SK-N-SH (cell line): Measurements from ENCODE around the gene GYS2. TPM values are rescaled to one million over a fixed set of nuclear protein-coding genes. Genes with fewer than 3 reads are reported as not detected.

Experiments
- CTCF ChIA-PET: fragments of 300-600, 350-600 bp; formaldehyde crosslinking; extraction: SDS; loops from one replicate; lab custom pipeline; 2021; lab: Yijun Ruan, JAX
- POLR2A ChIA-PET: fragments of 350-600 bp; sonication (Branson Sonifier 250); formaldehyde crosslinking; extraction: SDS; loops from one replicate; lab custom pipeline; 2020; ENCODE audit warnings: antibody characterized with exemption, inconsistent platforms; lab: Yijun Ruan, JAX
- DNase-seq: peaks from one replicate; pipeline ENCODE4 v3.0.0; 2012
- H2AFZ ChIP-seq: fragments of 200-600 bp; sonication (generic); 2 replicates; pipeline ENCODE4 v1.8.1; 2016; ENCODE audit warnings: antibody characterized with exemption, mild to moderate bottlenecking, low read depth
- H3F3A ChIP-seq: fragments of 200-600 bp; sonication (generic); replicated peaks from 2 replicates; pipeline ENCODE3; 2016; ENCODE audit warnings: antibody characterized with exemption, mild to moderate bottlenecking; ENCODE audit not compliant: insufficient read depth
- H3K27ac ChIP-seq, 2 experiments: fragments of 200-500 bp in 1 of 2; fragments of 200-600 bp in 1 of 2; sonication (Bioruptor generic) in 1 of 2; sonication (generic), shearing (Covaris generic) in 1 of 2; 2 replicates each; pipeline versions ENCODE4 v1.5.1 to v1.6.1; 2014 to 2016; ENCODE audit warnings: low read depth in 2 of 2, inconsistent platforms in 1 of 2, low read length in 1 of 2, mild to moderate bottlenecking in 1 of 2, mixed read lengths in 1 of 2
- H3K27me3 ChIP-seq: fragments of 200-600 bp; sonication (generic), shearing (Covaris generic); 2 replicates; pipeline ENCODE4 v1.6.1; 2016; ENCODE audit warnings: mixed run types; ENCODE audit not compliant: insufficient read depth
- H3K36me3 ChIP-seq, 2 experiments: fragments of 200-500 bp in 1 of 2; fragments of 200-600 bp in 1 of 2; sonication (Bioruptor generic) in 1 of 2; sonication (generic) in 1 of 2; replicated peaks in 1 of 2; 2 replicates each; pipeline versions ENCODE3 to v1.5.1; 2014 to 2016; ENCODE audit warnings: low read length in 1 of 2, mild to moderate bottlenecking in 1 of 2; ENCODE audit not compliant: insufficient read depth in 2 of 2, control insufficient read depth in 1 of 2
- H3K4me1 ChIP-seq, 2 experiments: fragments of 200-500 bp in 1 of 2; fragments of 200-600 bp in 1 of 2; sonication (Bioruptor generic) in 1 of 2; sonication (generic), shearing (Covaris generic) in 1 of 2; 2 replicates each; pipeline versions ENCODE4 v1.5.1 to v1.6.1; 2014 to 2016; ENCODE audit warnings: low read depth in 1 of 2, low read length in 1 of 2, mixed run types in 1 of 2; ENCODE audit not compliant: insufficient read depth in 2 of 2, control insufficient read depth in 1 of 2
- H3K4me2 ChIP-seq: fragments of 200-600 bp; sonication (generic), shearing (Covaris generic); 2 replicates; pipeline ENCODE4 v1.6.1; 2017; ENCODE audit warnings: mixed run types
- H3K4me3 ChIP-seq, 2 experiments: fragments of 200-500 bp in 1 of 2; fragments of 200-600 bp in 1 of 2; sonication (Bioruptor generic) in 1 of 2; sonication (generic), shearing (Covaris generic) in 1 of 2; 2 replicates each; pipeline versions ENCODE4 v1.5.1 to v1.8.1; 2014 to 2016; ENCODE audit warnings: low read depth in 2 of 2, inconsistent platforms in 1 of 2, low read length in 1 of 2, mild to moderate bottlenecking in 1 of 2, mixed read lengths in 1 of 2, moderate library complexity in 1 of 2
- H3K79me2 ChIP-seq: fragments of 200-600 bp; sonication (generic); 2 replicates; pipeline ENCODE4 v1.8.1; 2017; ENCODE audit warnings: mild to moderate bottlenecking; ENCODE audit not compliant: insufficient read depth
- H3K9ac ChIP-seq: fragments of 200-600 bp; sonication (generic); 2 replicates; pipeline ENCODE4 v1.6.1; 2017; ENCODE audit warnings: mixed run types
- H3K9me2 ChIP-seq: fragments of 200-600 bp; sonication (generic); 2 replicates; pipeline ENCODE4 v1.6.1; 2017; ENCODE audit warnings: mixed run types
- H3K9me3 ChIP-seq: fragments of 200-600 bp; sonication (generic); 2 replicates; pipeline ENCODE4 v1.6.1; 2017; ENCODE audit warnings: mixed run types, mild to moderate bottlenecking, moderate library complexity
- H4K20me1 ChIP-seq: fragments of 200-600 bp; sonication (generic); 2 replicates; pipeline ENCODE4 v1.6.1; 2017; ENCODE audit warnings: mild to moderate bottlenecking, mixed run types; ENCODE audit not compliant: insufficient read depth
- CHD2 ChIP-seq: fragments of 150-350 bp; IDR thresholded peaks from 2 replicates; pipeline ENCODE4 v1.6.1; 2018; ENCODE audit warnings: low read length; ENCODE audit not compliant: partially characterized antibody
- FOXJ3 ChIP-seq: sonication (generic); formaldehyde crosslinking; IDR thresholded peaks from 2 replicates; pipeline ENCODE4 v1.5.1; 2020; ENCODE audit warnings: mild to moderate bottlenecking, missing genetic modification reagents
- MXI1 ChIP-seq: IDR thresholded peaks from 2 replicates; pipeline ENCODE4 v1.6.1; 2012; ENCODE audit warnings: mild to moderate bottlenecking, low read depth, low read length, improper control_type of control experiment
- NRF1 ChIP-seq: IDR thresholded peaks from 2 replicates; pipeline ENCODE4 v1.6.1; 2012; ENCODE audit warnings: low read depth, mild to moderate bottlenecking, low read length
- RAD21 ChIP-seq: IDR thresholded peaks from 2 replicates; pipeline ENCODE4 v1.6.1; 2012; ENCODE audit warnings: mild to moderate bottlenecking, low read length
- RCOR1 ChIP-seq: fragments of 150-350 bp; IDR thresholded peaks from 2 replicates; pipeline ENCODE4 v1.6.1; 2017; ENCODE audit warnings: antibody characterized with exemption, low read length
- WGBS: methylation state at CpG from one replicate; pipeline ENCODE4 v1.1.6; 2017; ENCODE audit warnings: low lambda C conversion rate; 5-methylcytosine and 5-hydroxymethylcytosine counted together
- polyA plus RNA-seq, 3 experiments: library from polyadenylated mRNA; depleted of rRNA; stranded (reverse); fragments of >200 nt; gene quantifications; 2 replicates each; pipeline ENCODE4 v1.2.3, GENCODE V29; 2012
- TF ChIP-seq, protein P1 (sequence below): fragments of 150-350 bp; IDR thresholded peaks from 2 replicates; pipeline ENCODE4 v1.6.1; 2017; ENCODE audit warnings: antibody characterized with exemption, low read length, low read depth, borderline replicate concordance
- TF ChIP-seq, protein P2 (sequence below): IDR thresholded peaks from 2 replicates; pipeline ENCODE4 v1.4.0; 2012; ENCODE audit warnings: low read depth, borderline replicate concordance
- TF ChIP-seq, protein P3 (sequence below): fragments of 200-600 bp; sonication (generic); IDR thresholded peaks from 2 replicates; pipeline ENCODE4 v1.6.1; 2017; ENCODE audit warnings: antibody characterized with exemption, mild to moderate bottlenecking, moderate library complexity

Gene GYS2
- polyA plus RNA-seq, 1 of the 3 experiments (the other 2 are of a cell fraction) = not detected

DNA sequence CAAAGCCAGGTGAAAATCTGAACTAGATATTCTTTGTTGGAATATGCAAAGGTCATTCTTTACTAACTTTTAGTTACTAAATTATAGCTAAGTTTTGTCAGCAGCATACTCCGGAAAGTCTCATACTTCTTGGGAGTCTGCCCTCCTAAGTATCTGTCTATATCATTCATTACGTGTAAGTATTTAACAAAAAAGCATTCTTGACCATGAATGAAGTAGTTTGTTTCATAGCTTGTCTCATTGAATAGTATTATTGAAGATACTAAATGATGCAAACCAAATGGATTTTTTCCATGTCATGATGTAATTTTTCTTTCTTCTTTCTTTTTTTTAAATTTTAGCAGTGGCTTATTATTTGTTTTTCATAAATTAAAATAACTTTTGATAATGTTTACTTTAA, 88.4 kb downstream of the GYS2 start:
- no peak for TF ChIP-seq RCOR1
- Histone ChIP-seq H3K9me2 (no peaks in the 10 kb centered on the region), H4K20me1 (no peaks in the 10 kb centered on the region), H2AFZ (no peak overlapping the region), H3K36me3 (peaks cover 54 to 72% of the 10 kb centered on the region in 2 experiments), H3K9ac (no peak overlapping the region), H3F3A (peaks cover 9% of the 10 kb centered on the region), H3K9me3 (no peaks in the 10 kb centered on the region), H3K4me3 (no peak overlapping the region), H3K27me3 (no peaks in the 10 kb centered on the region), H3K4me2 (no peak overlapping the region), H3K27ac (no peak overlapping the region), H3K79me2 (no peaks in the 10 kb centered on the region), H3K4me1 (no peaks in the 10 kb centered on the region)
- DNase-seq = no peak
- ChIA-PET POLR2A (no interaction called here), CTCF (interaction anchor here (0.9 kb wide), 1 partner anchor 11 kb away, joined by 4 read pairs; no protein-coding TSS in a partner anchor)
- WGBS = 92% methylated on average over 2 of the region's 2 CpGs

DNA sequence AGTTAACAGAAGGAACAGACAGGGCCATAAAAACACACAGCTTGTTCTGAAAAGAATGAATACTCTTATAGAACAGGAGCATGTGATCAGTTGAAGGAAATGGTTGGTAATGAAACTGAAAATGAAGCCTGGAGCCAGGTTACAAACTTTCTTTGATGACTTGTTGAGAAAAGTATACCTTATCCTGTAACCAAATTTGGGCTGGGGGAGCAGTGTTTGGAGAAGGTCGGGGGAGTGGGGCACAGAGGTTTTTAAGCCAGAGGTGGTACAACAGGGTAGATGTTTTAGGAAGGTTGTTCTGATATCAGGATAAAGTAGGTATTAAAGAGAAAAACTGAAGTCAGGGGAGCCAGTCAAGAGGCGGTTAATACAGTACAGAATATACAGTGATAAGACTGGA, 94.9 kb downstream of the GYS2 start:
- POLR2A ChIA-PET = no interaction called here
- CTCF ChIA-PET = no interaction called here

More for the DNA sequence above, 94.9 kb downstream of the GYS2 start:
- WGBS = 50% methylated on average over 2 of the region's 2 CpGs
- no peak overlapping the region for H3K4me2 ChIP-seq
- no peaks in the 10 kb centered on the region for H3K4me1 ChIP-seq
- no peak overlapping the region for H3K27ac ChIP-seq
- no peaks in the 10 kb centered on the region for H3K27me3 ChIP-seq
- TF ChIP-seq, protein P1, sequence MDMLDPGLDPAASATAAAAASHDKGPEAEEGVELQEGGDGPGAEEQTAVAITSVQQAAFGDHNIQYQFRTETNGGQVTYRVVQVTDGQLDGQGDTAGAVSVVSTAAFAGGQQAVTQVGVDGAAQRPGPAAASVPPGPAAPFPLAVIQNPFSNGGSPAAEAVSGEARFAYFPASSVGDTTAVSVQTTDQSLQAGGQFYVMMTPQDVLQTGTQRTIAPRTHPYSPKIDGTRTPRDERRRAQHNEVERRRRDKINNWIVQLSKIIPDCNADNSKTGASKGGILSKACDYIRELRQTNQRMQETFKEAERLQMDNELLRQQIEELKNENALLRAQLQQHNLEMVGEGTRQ = no peak
- TF ChIP-seq RAD21 (no peak), CHD2 (no peak), MXI1 (no peak), RCOR1 (no peak), NRF1 (no peak), FOXJ3 (no peak)
- TF ChIP-seq, protein P2, sequence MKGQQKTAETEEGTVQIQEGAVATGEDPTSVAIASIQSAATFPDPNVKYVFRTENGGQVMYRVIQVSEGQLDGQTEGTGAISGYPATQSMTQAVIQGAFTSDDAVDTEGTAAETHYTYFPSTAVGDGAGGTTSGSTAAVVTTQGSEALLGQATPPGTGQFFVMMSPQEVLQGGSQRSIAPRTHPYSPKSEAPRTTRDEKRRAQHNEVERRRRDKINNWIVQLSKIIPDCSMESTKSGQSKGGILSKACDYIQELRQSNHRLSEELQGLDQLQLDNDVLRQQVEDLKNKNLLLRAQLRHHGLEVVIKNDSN = no peak
- TF ChIP-seq, protein P3, sequence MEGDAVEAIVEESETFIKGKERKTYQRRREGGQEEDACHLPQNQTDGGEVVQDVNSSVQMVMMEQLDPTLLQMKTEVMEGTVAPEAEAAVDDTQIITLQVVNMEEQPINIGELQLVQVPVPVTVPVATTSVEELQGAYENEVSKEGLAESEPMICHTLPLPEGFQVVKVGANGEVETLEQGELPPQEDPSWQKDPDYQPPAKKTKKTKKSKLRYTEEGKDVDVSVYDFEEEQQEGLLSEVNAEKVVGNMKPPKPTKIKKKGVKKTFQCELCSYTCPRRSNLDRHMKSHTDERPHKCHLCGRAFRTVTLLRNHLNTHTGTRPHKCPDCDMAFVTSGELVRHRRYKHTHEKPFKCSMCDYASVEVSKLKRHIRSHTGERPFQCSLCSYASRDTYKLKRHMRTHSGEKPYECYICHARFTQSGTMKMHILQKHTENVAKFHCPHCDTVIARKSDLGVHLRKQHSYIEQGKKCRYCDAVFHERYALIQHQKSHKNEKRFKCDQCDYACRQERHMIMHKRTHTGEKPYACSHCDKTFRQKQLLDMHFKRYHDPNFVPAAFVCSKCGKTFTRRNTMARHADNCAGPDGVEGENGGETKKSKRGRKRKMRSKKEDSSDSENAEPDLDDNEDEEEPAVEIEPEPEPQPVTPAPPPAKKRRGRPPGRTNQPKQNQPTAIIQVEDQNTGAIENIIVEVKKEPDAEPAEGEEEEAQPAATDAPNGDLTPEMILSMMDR = no peak
- H2AFZ ChIP-seq = no peak overlapping the region
- H3K9me3 ChIP-seq = no peaks in the 10 kb centered on the region
- peaks cover 40% of the 10 kb centered on the region for H4K20me1 ChIP-seq
- peaks cover 53 to 72% of the 10 kb centered on the region in 2 experiments for H3K36me3 ChIP-seq
- no peaks in the 10 kb centered on the region; the same call in 1 of the 2 replicates for H3K9me2 ChIP-seq
- peaks cover 59% of the 10 kb centered on the region for H3K79me2 ChIP-seq
- no peak overlapping the region for H3K4me3 ChIP-seq
- H3K9ac ChIP-seq = no peak overlapping the region
- no peaks in the 10 kb centered on the region for H3F3A ChIP-seq
- DNase-seq = no peak
